Measurements from ENCODE around the gene SSUH2. TPM values are rescaled to one million over a fixed set of nuclear protein-coding genes. Genes with fewer than 3 reads are reported as not detected.
"Not testable (repeated sequence)": the region's sequence is repeated elsewhere in the genome, so short reads cannot be mapped to it uniquely, and the experiment has no call there.

The SSUH2 gene
- total RNA-seq, 2 experiments from 2014 or later, result not detected

- CTCF ChIA-PET, H3K36me3 Mint-ChIP-seq: not testable (repeated sequence)
Observed at GRCh38 chr3:8654572-8655329, 10.2 kb upstream of the SSUH2 start.

GRCh38 chr3:8653800-8654408 lies 9.3 kb upstream of the SSUH2 start:
- Mint-ChIP-seq H3K4me1 (ENCODE audit: low read depth) (no peaks in the 10 kb centered on the region), H3K27ac (no peak overlapping the region), H3K36me3 (no peaks in the 10 kb centered on the region), H3K4me3 (no peak overlapping the region), H3K9me3 (peaks cover 2% of the 10 kb centered on the region), H3K27me3 (peaks cover 9% of the 10 kb centered on the region)
- ChIA-PET POLR2A (no interaction called here), CTCF (no interaction called here)
- intact Hi-C loops (cut with micrococcal nuclease), result no loop called here
- DNase-seq, result no peak

More at GRCh38 chr3:8654572-8655329, 10.2 kb upstream of the SSUH2 start:
- H3K4me1 Mint-ChIP-seq (ENCODE audit: low read depth); H3K4me3 Mint-ChIP-seq; DNase-seq; intact Hi-C loops (cut with micrococcal nuclease); H3K27ac Mint-ChIP-seq; H3K9me3 Mint-ChIP-seq; POLR2A ChIA-PET: not testable (repeated sequence)
- H3K27me3 Mint-ChIP-seq, result peaks cover 14% of the 10 kb centered on the region

- peaks cover 2% of the 10 kb centered on the region for H3K9me3 Mint-ChIP-seq
- H3K27ac Mint-ChIP-seq, result no peak overlapping the region
- no peaks in the 10 kb centered on the region for H3K36me3 Mint-ChIP-seq
- ChIA-PET CTCF (no interaction called here), POLR2A (no interaction called here)
- H3K4me1 Mint-ChIP-seq (ENCODE audit: low read depth), result no peaks in the 10 kb centered on the region
- no peak for DNase-seq
- intact Hi-C loops (cut with micrococcal nuclease), result no loop called here
- H3K4me3 Mint-ChIP-seq, result no peak overlapping the region
- H3K27me3 Mint-ChIP-seq, result peaks cover 5% of the 10 kb centered on the region
Observed at GRCh38 chr3:8652324-8652987, 7.9 kb upstream of the SSUH2 start.

- ChIA-PET CTCF (no interaction called here), POLR2A (no interaction called here)
- peaks cover 2% of the 10 kb centered on the region for H3K27me3 Mint-ChIP-seq
- intact Hi-C loops (cut with micrococcal nuclease), result no loop called here
- H3K4me1 Mint-ChIP-seq (ENCODE audit: low read depth), result no peaks in the 10 kb centered on the region
- H3K27ac Mint-ChIP-seq, result no peak overlapping the region
- peaks cover 2% of the 10 kb centered on the region for H3K9me3 Mint-ChIP-seq
- no peaks in the 10 kb centered on the region for H3K36me3 Mint-ChIP-seq
- no peak for DNase-seq
- no peak overlapping the region for H3K4me3 Mint-ChIP-seq
Observed at GRCh38 chr3:8651418-8652323, 7.1 kb upstream of the SSUH2 start.

- Mint-ChIP-seq H3K9me3 (peaks cover 2% of the 10 kb centered on the region), H3K4me3 (no peak overlapping the region), H3K4me1 (ENCODE audit: low read depth) (no peaks in the 10 kb centered on the region), H3K36me3 (no peaks in the 10 kb centered on the region), H3K27me3 (peaks cover 2% of the 10 kb centered on the region), H3K27ac (no peak overlapping the region)
- intact Hi-C loops (cut with micrococcal nuclease), result no loop called here
- no peak for DNase-seq
- ChIA-PET CTCF (no interaction called here), POLR2A (no interaction called here)
Observed at GRCh38 chr3:8650583-8651416, 6.2 kb upstream of the SSUH2 start.

- POLR2A ChIA-PET, result no interaction called here
- H3K27ac Mint-ChIP-seq, result no peak overlapping the region
- CTCF ChIA-PET, result no interaction called here
- H3K4me3 Mint-ChIP-seq, result no peak overlapping the region
- H3K27me3 Mint-ChIP-seq, result no peaks in the 10 kb centered on the region
- intact Hi-C loops (cut with micrococcal nuclease), result no loop called here
- DNase-seq, result no peak
- H3K4me1 Mint-ChIP-seq (ENCODE audit: low read depth), result no peaks in the 10 kb centered on the region
- peaks cover 2% of the 10 kb centered on the region for H3K9me3 Mint-ChIP-seq
- H3K36me3 Mint-ChIP-seq, result no peaks in the 10 kb centered on the region
Observed at GRCh38 chr3:8649757-8650156, 5.2 kb upstream of the SSUH2 start.

- H3K36me3 Mint-ChIP-seq, result no peaks in the 10 kb centered on the region
- H3K4me3 Mint-ChIP-seq, result no peak overlapping the region
- ChIA-PET POLR2A (no interaction called here), CTCF (interaction anchor here (1.7 kb wide), 1 partner anchor 14 kb away, joined by 5 read pairs; no protein-coding TSS in a partner anchor)
- H3K27ac Mint-ChIP-seq, result no peak overlapping the region
- H3K4me1 Mint-ChIP-seq (ENCODE audit: low read depth), result no peaks in the 10 kb centered on the region
- peaks cover 2% of the 10 kb centered on the region for H3K27me3 Mint-ChIP-seq
- intact Hi-C loops (cut with micrococcal nuclease), result no loop called here
- DNase-seq, result no peak
- H3K9me3 Mint-ChIP-seq, result peaks cover under 1% of the 10 kb centered on the region
Observed at GRCh38 chr3:8648909-8649741, 4.5 kb upstream of the SSUH2 start.

GRCh38 chr3:8647137-8647985 lies 2.8 kb upstream of the SSUH2 start:
- POLR2A ChIA-PET, result no interaction called here
- H3K36me3 Mint-ChIP-seq, result no peaks in the 10 kb centered on the region
- intact Hi-C loops (cut with micrococcal nuclease), result no loop called here
- no peak overlapping the region for H3K27ac Mint-ChIP-seq
- CTCF ChIA-PET, result interaction anchor here (0.6 to 1.7 kb wide), 2 partner anchors 16 to 119 kb away, joined by 3 to 5 read pairs; no protein-coding TSS in a partner anchor
- peaks cover 5% of the 10 kb centered on the region for H3K27me3 Mint-ChIP-seq
- no peak overlapping the region for H3K4me3 Mint-ChIP-seq
- no peaks in the 10 kb centered on the region for H3K9me3 Mint-ChIP-seq
- no peaks in the 10 kb centered on the region for H3K4me1 Mint-ChIP-seq (ENCODE audit: low read depth)
- no peak for DNase-seq

- ChIA-PET CTCF (no interaction called here), POLR2A (no interaction called here)
- Mint-ChIP-seq H3K9me3 (no peaks in the 10 kb centered on the region), H3K4me3 (no peak overlapping the region), H3K36me3 (no peaks in the 10 kb centered on the region), H3K4me1 (ENCODE audit: low read depth) (no peaks in the 10 kb centered on the region), H3K27ac (no peak overlapping the region), H3K27me3 (peaks cover 5% of the 10 kb centered on the region)
- intact Hi-C loops (cut with micrococcal nuclease), result no loop called here
- DNase-seq, result no peak
Observed at GRCh38 chr3:8646313-8646938, 1.8 kb upstream of the SSUH2 start.

GRCh38 chr3:8645712-8646111 lies 1.1 kb upstream of the SSUH2 start:
- H3K4me3 Mint-ChIP-seq, result no peak overlapping the region
- intact Hi-C loops (cut with micrococcal nuclease), result no loop called here

More at GRCh38 chr3:8645712-8646111, 1.1 kb upstream of the SSUH2 start:
- Mint-ChIP-seq H3K27me3 (peaks cover 6% of the 10 kb centered on the region), H3K36me3 (no peaks in the 10 kb centered on the region), H3K27ac (no peak overlapping the region), H3K9me3 (no peaks in the 10 kb centered on the region), H3K4me1 (ENCODE audit: low read depth) (no peaks in the 10 kb centered on the region)
- ChIA-PET POLR2A (no interaction called here), CTCF (no interaction called here)
- DNase-seq, result no peak
